Tibial nerve (tissue), 4 donors: ENCODE measurements around the gene NOS1AP.

Source experiments
- CTCF ChIP-seq, 5 experiments: fragments of 200-600 bp in 3 of 5; fragments of 450-650 bp in 2 of 5; sonication (generic) in 3 of 5; IDR thresholded peaks; one replicate each; pipeline ENCODE4 v1.5.1; 2016 to 2019; ENCODE audit warnings: antibody characterized with exemption in 5 of 5, mild to moderate bottlenecking in 3 of 5, moderate library complexity in 2 of 5
- EP300 ChIP-seq, 2 donors: sonication (generic); formaldehyde crosslinking; IDR thresholded peaks; one replicate each; pipeline ENCODE4 v1.6.1; 2017; ENCODE audit warnings: antibody characterized with exemption in 2 of 2, mild to moderate bottlenecking in 1 of 2
- POLR2A ChIP-seq, 2 donors: fragments of 450-650 bp; IDR thresholded peaks; one replicate each; pipeline ENCODE4 v1.6.1; 2017; ENCODE audit warnings: antibody characterized with exemption in 2 of 2, mild to moderate bottlenecking in 2 of 2, moderate library complexity in 2 of 2

- TF ChIP-seq CTCF (IDR thresholded peaks at IDR 0.05) (no peak), EP300 (IDR thresholded peaks at IDR 0.05) (no peak), POLR2A (IDR thresholded peaks at IDR 0.05) (no peak)
Measured at GRCh38 chr1:162360237-162360873, 290.9 kb downstream of the NOS1AP start.
